ENCODE measurements around the gene ENO4.

ENO4 gene

DNA sequence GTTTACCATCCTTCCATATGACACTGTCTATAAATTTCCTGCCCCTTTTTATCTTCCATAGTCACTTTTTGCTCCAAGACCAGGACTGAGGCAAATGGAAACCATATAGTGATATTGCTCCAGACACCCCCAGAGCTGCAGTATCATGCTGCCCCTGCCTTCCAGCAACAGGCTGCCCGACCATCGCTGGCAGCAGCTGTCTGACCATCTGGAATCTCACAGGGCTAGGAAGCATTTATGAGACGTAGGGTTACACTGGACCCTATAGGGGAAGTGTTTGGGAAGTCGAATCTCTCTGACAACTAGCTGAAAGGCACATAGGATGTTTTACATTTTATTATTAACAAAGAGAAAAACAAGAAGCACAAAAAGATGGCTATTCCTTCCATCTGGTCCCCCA is 19.4 kb downstream of the ENO4 start:
- DNase-seq = no peak

DNA sequence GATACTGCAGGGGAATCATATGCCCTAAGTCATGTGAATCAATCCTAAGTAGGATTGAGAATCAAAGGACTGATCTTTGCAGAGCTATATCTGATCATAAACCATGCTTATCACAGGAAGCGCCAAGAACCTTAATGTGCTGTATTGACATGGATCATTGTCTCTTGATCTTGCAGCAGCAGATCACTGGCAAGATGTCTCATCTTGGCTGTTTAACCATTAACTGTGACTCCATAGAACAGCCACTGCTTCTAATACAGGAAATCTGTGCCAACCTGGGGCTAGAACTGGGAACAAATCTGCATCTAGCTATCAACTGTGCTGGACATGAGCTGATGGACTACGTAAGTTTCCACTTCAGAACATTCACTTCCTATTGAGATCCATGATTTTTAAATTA is 21.6 kb downstream of the ENO4 start:
- no peak for DNase-seq

DNA sequence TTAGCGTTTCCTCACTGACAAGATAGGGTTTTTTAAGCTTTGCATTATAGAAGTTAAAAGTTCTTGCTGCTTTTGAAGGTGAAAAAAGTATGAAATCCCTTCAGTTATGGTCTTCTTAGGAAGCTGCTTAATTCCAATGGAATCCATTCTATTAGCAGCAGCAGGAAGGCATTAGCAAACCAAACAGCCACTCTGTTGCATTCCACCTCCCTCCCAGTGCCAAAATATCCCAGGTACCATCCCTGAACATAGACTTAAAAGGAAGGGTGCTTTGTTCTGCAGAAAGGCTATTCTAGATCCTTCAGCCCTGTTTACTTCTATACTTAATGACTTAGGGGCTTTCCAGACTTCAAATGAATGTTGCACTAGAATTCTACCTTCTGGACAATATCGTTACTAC is 23.8 kb downstream of the ENO4 start:
- DNase-seq = no peak

DNA sequence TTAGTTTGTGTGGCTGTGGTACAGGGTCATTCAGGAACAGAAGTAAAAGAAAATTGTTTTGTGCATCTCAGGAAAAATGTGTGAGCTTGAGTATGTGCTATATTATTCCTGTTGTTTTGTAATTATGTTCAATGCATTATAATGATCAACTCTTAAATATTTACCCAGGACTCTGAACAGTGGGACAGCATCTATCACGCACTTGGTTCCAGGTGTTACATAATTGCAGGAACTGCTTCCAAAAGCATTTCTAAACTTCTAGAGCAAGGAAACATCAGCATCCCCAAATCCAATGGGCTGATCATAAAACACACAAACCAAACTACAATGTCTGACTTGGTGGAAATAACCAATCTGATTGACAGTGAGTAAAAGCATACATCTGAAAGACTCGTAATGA is 26.6 kb downstream of the ENO4 start:
- no peak for DNase-seq

DNA sequence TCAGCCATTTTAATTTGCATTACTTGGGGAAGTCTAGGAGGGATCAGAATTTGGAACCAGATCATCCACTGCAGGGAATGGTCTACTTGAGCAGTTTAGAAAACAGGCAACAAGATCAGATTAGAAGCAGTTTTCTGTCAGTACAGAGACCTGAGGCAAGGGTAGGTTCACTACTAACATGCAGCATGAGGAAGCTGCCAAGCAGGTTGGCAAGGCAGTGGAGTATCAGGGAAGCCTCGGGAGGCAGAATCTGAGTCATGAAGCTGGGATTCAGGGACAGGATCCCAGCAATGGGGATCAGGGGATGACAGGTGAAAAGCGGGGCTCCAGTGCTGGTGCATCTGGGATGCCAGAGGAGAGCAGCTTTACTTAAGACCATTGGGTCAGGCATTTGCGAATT is 28.1 kb downstream of the ENO4 start:
- DNase-seq = no peak

DNA sequence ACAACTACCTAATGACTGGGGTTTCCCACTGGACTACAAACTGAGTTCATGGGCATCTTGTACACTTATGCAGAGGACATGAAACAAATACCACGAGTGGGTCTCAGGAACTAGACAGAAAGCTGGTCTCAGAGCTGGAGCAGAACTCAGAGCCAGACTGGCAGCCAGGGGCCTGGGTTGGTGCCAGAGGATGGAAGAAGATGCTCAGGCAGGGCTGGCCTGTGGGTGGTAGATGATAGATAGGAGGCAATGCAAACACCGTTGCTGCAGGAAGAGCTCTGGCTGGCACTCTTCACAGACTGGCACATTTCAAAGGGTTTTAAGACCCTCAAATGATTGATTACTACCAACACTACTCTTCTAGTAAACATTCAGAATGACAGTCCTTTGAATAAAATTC is 28.8 kb downstream of the ENO4 start:
- no peak for DNase-seq

DNA sequence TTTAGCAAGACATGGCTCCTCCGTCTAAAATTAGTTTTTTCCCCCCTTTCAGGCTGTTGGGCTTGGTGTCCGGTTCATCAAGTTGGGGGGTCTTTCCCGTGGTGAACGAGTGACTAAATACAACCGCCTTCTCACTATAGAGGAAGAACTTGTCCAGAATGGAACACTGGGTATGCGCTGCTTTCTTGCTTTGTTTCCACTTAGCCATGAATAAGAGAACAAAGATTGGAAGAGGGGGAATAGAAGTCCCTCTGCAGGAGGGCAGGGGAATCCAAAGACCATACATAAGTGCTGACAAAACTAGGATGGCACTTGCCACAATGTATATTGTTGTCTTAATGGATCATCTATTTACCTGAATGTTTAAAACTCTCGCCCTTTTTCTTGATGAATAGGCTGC is 30.5 kb downstream of the ENO4 start:
- no peak for DNase-seq

DNA sequence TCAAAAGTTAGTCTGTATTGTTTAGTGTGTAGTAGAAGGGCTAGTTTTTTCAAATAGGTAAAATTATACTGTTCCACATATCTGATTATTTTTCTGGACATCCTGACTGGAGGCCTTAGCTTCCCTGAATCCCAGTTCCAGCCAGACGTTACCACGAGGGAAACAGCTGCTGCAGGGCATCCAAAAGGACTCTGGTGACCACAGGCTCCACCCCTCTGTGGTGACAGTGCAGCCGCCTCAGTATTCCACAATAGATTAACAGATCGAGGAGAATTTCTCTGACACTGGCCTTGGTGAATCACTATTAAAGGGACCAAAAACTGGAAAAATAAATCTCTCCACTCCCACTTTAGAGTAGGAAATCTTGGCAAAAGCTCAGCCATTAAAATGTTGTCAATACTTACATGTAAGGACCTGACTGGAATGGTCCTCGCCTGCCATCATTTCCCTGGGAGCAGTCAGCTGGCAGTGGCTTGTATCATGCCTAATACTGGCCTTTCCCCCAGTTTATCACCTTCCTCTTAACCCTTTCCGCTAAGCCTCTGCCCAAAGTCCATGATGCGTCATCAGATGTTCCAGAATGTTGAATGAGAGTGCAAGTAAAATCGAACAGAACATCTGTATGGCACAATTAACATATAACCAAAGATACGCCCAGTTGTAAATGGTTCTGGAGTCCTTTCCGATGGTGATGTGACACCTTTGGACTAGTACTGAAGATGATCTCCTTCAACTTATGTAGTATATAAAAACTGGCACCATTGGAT is 31.6 kb downstream of the ENO4 start:
- no peak for DNase-seq

DNA sequence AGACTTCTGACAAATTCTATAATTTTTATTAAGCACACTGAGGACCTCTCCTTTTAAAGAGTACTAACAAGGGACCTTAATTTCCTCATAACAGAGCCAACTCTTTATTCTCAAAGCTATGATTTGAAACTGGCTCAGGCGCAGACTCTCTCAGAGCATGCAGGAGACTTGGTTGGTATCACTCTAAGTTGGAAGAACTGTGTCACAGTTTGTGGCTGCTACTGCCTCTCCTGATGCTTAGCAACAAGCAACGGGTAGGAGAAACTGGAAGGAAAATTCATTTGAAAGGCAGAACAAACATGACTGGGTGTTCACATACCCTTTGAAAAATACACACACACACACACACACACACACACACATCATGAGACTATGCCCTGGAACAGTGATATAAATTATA is 33.3 kb downstream of the ENO4 start:
- no peak for DNase-seq

DNA sequence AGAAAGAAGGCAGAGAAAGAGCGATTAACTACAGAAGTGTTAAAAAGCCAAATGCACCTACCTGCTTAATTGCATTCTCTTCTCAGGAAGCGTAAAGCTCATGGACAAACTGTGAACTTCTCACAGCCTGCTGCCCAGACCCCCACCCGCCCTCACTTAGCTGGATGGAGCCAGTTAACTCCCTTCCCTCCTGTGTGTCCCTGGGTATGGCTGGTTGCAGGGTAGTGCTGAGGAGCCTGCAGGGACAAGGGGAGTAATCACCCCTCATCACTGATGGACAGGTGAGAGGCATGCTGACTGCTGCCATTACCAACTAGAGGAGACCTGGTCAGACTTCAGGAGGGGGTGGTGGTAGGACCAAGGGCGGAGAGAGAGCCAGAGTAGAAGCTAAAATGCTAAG is 37.5 kb downstream of the ENO4 start:
- DNase-seq = no peak

DNA sequence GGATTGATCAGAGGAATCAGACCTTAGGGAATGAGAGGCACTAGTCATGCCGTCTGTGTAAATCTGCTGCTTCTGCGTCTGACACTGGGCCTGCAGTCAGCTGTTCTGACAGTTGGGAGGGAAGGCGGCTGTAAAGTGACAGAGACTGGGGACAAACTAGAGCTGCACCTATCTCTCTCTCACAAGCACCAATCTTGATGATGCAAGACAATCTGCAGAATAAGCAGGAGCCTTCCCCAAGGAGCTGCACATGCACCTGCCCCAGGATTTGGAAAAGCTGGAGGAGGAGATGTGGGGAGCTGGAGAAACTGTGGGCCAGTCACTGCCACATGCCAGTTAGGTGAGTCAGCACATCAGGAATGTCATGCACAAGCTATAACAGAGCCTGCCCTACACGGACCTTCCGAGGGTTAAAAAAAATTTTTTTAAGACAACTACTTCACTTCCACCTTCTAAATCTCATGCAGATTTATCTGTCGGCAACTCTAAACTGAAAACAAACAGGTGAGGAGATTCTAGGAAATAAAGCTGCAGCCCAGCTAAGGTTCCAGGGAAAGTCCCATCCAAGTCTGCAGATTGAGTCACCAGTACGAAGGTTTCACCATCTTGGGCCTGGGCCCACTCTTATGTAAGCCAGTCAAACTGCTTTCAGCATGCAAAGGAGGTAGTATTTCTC is 39.2 kb downstream of the ENO4 start:
- DNase-seq = no peak

DNA sequence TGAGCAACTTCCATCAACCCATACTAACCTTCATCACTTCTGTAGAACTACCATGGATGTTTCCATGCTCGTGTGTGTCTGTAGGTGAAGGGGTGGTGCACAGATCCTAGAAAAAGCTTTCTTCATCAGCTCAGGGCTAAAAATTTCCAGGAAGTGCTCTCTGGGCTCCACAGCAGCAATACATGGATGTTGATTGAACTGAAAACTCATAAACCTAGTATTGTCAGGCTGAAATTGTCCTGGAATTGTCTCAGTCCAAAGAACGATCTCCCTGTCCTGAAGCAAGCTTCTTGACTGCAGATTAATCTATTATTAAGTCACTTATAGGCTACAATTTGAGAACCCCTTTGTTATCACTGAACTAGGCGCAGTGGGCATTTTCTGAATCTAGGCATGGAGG is 39.8 kb downstream of the ENO4 start:
- DNase-seq = no peak

DNA sequence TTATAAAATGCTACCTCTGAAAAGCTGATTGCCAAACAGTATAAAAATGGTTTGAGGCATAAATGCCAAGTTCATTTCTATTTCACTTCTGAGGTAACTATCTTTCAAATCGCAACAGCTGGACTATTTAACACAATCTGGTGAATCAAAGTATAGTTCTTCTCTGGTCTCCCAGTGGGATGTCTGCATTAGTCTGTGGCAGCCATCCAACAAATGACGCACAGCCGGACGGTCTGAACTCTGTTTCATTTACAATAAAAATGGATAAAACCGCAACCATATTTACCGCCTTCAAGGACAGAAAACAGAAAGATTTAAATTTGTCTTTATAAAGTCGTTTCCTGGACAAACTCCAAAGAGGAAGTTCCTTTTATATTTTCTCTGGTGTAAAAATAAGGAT is 41.9 kb downstream of the ENO4 start:
- DNase-seq = no peak

DNA sequence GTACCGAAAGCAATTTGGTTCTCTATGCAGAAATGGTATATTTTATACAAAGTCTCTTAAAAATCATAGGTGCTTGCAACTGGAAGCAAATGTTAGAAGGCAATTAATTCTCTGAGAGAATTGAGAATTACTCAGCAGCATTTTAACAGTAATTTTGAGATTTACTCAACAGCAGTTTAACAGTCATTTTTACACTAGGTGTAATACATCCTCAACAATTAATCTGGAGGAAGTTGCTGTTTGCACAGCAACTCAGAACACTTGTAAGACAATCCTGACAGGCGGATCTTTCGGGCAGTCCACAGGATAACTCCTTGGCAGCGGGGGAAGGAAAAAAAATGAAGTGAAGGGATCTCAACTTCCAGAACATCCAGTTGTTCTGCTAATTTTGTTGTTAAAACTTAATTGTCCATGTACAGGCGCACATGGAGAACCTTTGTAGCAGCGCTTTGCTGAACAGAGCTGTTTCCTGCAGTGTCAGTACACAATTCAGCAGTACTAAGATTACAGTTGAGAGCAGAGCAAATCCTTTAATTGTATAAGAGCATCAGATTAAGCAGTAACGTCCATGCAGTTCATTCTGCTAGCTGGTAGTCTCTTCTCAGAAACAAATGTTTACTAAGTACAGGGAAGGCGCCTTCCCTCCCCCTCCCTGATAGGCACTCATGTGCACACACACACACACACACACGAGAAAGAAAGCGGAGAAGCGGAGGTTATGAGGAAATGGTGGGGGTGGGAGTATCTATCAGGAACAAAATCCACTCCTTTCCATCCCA is 43.8 kb downstream of the ENO4 start:
- DNase-seq = no peak

DNA sequence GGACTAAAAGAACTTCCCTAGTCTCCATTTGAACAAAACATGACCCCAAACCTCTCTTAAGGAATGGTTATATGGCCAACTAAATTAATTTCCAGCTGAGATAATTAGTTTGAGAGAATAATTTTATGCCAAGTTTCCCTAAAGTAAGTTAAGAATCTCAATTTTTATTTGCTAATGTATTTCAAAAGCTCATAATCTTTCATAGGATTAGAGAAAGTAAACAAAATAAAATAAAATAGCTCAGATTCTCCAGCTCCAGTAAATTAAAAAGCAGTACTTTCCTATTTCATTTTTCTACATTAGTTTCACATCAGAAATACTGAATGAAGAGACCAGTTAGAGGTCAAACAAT is 44.4 kb downstream of the ENO4 start:
- no peak for DNase-seq

DNA sequence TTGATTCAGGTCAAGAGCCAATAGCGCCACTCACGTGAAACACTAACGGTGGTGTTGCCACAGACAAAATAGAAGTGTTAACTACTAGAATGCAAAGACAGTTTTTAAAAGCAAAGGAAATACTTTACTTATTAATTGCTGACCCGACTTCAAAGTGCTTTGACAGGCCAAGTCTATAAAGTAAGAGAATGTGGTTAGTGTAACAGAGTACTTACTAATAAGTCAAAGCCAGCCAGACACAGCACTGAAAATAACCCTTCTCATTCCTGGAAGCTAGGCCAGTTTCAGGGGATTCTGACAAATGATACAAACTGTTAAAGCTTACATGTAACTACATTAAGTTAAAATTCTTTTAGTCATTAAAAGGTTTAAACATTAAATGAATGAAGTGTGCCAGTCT is 50.3 kb downstream of the ENO4 start:
- no peak for DNase-seq

DNA sequence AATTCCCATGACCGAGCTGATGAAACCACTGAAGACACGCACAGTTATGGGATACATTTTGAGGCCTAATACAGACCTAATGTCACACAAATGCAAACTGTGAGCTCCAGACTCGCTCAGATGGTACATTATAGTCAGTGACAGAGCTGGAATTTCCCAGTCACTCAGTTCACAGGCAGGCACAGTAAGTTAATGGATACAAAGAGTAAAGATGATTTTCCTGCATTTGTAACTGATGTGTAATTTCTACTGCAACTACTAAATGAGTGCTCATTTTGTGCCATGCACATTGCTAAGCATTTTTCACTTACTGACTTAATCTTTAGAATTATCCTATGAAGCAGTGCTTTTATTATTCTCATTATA is 56.5 kb downstream of the ENO4 start:
- no peak for DNase-seq

DNA sequence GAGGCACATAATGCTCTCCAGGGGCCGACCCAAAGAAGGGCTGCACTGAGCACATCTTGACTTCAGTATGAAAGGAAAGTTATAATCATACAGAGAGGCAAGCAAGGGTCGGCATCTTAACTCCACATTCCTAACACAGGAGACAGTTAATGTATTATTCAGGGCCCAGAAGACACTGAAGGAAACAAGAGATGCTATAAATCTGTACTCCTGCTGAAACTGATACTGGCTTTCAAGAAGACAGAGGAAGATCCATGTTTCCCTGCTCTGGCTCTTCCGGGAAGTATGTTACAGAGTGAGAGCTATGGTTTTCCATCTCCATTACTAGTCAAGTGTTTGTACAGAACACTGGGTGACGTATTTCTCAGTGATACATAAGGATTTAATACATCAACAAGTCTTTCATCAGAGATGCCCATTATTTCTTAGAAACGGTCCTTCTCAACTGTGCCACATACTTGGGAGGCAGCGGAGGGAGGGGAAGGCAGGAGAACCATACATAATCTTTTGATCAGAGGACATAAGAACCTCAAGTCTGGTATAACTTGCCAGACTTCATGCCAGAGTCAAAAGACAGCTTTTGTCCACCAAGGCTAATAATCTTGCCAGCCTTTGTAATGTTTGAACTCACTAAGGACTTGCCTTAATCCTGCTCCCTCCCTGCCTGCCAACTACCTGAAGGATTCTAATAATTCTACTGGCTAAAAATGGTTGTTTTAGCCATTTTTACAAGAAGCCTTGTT is 58.1 kb downstream of the ENO4 start:
- DNase-seq = no peak

DNA sequence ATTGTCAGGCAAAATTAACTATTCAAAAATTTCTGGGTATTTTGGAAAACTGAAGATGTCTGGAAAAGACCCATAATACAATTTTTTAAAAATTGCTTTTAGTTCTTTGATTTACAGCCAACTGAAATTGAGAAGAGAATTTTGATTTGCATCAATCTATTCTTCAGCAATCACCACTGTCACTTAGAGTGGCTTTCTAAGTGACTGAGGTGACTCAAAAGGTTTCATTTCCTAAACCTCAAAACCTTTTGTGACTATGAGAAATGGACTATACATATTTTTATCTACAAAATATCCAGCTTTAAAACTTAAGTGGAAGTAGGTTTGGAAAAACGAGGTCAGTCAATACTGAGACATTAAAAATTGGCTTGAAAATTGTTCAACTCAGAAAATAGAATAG is 60.0 kb downstream of the ENO4 start:
- DNase-seq = no peak

DNA sequence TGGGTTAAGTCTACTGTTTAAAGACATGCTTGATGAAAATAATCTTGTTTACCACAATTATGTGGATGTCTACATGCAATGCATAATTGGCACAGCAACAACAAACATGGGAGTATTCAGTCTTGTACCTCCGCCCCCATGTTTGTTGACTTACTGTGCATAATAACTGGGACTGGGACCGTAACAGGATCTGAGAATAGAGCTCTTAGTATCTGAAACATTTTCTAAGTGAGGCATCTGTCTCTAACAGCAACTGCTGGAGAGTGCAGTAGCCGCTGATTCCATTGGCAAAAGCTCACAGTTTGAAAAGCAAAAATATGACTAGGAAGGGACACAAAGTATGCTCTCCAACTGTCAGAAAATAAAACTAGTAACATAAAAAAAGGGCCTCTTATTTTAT is 61.6 kb downstream of the ENO4 start:
- DNase-seq = no peak

DNA sequence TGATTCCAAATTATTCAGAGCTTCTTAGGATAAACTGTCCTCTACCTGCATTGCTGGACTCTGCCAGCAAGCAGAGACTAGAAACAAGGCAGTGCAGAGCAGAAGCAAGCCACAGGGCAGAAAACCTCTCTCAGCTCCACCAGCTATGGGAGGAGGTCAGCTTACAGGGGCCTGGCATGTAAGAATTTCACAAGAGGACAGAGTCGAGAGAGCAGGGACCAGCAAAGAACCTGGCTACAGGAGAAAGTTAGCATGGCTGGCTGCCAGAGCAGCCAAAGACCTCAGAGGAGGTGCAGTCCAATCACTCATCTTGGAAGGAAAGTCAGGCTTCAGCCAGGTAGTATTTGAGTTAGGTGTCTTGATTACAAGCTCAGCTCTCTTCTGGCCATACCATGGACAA is 62.9 kb downstream of the ENO4 start:
- DNase-seq = no peak

DNA sequence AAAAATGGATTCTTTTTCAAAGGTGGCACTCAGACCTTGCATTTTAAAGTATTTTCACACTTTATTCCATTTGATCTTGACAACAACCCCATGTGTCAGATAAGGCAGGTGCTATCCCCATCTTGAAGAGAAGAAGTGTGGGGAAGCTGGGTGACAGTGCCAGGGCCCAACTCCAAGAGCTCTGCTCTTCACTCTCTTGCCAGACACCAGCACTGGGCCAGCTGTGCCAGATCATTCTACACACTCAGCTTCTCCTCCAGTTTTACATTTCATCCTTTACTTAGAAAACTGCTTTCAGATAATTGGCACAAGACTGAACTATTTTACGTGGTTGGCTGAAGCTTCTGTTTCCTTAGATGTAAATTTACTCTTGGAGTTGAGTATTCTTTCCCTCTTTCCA is 64.4 kb downstream of the ENO4 start:
- DNase-seq = no peak

DNA sequence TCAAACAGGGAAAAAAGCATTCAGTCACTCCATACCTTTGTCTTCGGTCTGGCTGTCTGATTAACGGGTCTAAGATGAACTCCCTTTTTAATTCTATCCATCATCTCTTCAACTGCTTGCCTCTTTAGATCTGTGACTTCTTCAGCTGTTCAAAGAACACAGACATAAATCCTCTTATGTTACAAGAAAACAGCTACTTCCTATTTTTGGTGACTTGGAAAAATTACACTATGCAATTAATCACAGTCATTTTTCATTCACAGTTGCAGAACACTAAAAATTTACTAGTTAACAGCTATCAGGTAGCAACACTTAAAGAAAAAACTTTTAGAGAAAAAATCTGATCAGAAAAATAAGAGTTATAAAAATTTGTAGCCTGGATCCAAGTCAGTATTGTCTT is 66.0 kb downstream of the ENO4 start:
- no peak for DNase-seq

DNA sequence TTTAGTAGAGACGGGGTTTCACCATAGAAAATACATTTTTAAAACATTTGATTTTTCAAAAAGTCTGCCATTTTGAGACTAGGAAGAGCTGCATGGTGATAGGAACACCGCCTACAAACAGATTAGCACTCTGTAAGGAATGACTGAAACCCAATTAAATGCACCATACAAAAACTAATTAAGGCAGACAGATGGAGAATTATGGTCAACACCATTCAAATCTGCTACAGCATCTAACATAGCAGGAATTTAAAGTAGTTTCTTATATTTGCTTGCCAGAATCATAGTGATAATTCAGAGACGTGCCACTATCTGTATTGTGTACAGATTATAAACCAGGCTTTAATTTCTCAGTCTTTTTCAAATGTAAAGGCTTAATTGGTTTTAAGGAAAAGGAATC is 68.2 kb downstream of the ENO4 start:
- DNase-seq = no peak

Measured in RPMI8226 (cell line).